SK-N-SH (cell line): ENCODE measurements around the gene NSRP1. TPM values are rescaled to one million over a fixed set of nuclear protein-coding genes. Genes with fewer than 3 reads are reported as not detected.

Source experiments
- CTCF ChIA-PET: fragments of 300-600, 350-600 bp; formaldehyde crosslinking; extraction: SDS; loops from one replicate; lab custom pipeline; 2021; lab: Yijun Ruan, JAX
- POLR2A ChIA-PET: fragments of 350-600 bp; sonication (Branson Sonifier 250); formaldehyde crosslinking; extraction: SDS; loops from one replicate; lab custom pipeline; 2020; ENCODE audit warnings: antibody characterized with exemption, inconsistent platforms; lab: Yijun Ruan, JAX
- DNase-seq: peaks from one replicate; pipeline ENCODE4 v3.0.0; 2012
- H2AFZ ChIP-seq: fragments of 200-600 bp; sonication (generic); 2 replicates; pipeline ENCODE4 v1.8.1; 2016; ENCODE audit warnings: antibody characterized with exemption, mild to moderate bottlenecking, low read depth
- H3F3A ChIP-seq: fragments of 200-600 bp; sonication (generic); replicated peaks from 2 replicates; pipeline ENCODE3; 2016; ENCODE audit warnings: antibody characterized with exemption, mild to moderate bottlenecking; ENCODE audit not compliant: insufficient read depth
- H3K27ac ChIP-seq, 2 experiments: fragments of 200-500 bp in 1 of 2; fragments of 200-600 bp in 1 of 2; sonication (Bioruptor generic) in 1 of 2; sonication (generic), shearing (Covaris generic) in 1 of 2; 2 replicates each; pipeline versions ENCODE4 v1.5.1 to v1.6.1; 2014 to 2016; ENCODE audit warnings: low read depth in 2 of 2, inconsistent platforms in 1 of 2, low read length in 1 of 2, mild to moderate bottlenecking in 1 of 2, mixed read lengths in 1 of 2
- H3K27me3 ChIP-seq: fragments of 200-600 bp; sonication (generic), shearing (Covaris generic); 2 replicates; pipeline ENCODE4 v1.6.1; 2016; ENCODE audit warnings: mixed run types; ENCODE audit not compliant: insufficient read depth
- H3K36me3 ChIP-seq, 2 experiments: fragments of 200-500 bp in 1 of 2; fragments of 200-600 bp in 1 of 2; sonication (Bioruptor generic) in 1 of 2; sonication (generic) in 1 of 2; replicated peaks in 1 of 2; 2 replicates each; pipeline versions ENCODE3 to v1.5.1; 2014 to 2016; ENCODE audit warnings: low read length in 1 of 2, mild to moderate bottlenecking in 1 of 2; ENCODE audit not compliant: insufficient read depth in 2 of 2, control insufficient read depth in 1 of 2
- H3K4me1 ChIP-seq, 2 experiments: fragments of 200-500 bp in 1 of 2; fragments of 200-600 bp in 1 of 2; sonication (Bioruptor generic) in 1 of 2; sonication (generic), shearing (Covaris generic) in 1 of 2; 2 replicates each; pipeline versions ENCODE4 v1.5.1 to v1.6.1; 2014 to 2016; ENCODE audit warnings: low read depth in 1 of 2, low read length in 1 of 2, mixed run types in 1 of 2; ENCODE audit not compliant: insufficient read depth in 2 of 2, control insufficient read depth in 1 of 2
- H3K4me2 ChIP-seq: fragments of 200-600 bp; sonication (generic), shearing (Covaris generic); 2 replicates; pipeline ENCODE4 v1.6.1; 2017; ENCODE audit warnings: mixed run types
- H3K4me3 ChIP-seq, 2 experiments: fragments of 200-500 bp in 1 of 2; fragments of 200-600 bp in 1 of 2; sonication (Bioruptor generic) in 1 of 2; sonication (generic), shearing (Covaris generic) in 1 of 2; 2 replicates each; pipeline versions ENCODE4 v1.5.1 to v1.8.1; 2014 to 2016; ENCODE audit warnings: low read depth in 2 of 2, inconsistent platforms in 1 of 2, low read length in 1 of 2, mild to moderate bottlenecking in 1 of 2, mixed read lengths in 1 of 2, moderate library complexity in 1 of 2
- H3K79me2 ChIP-seq: fragments of 200-600 bp; sonication (generic); 2 replicates; pipeline ENCODE4 v1.8.1; 2017; ENCODE audit warnings: mild to moderate bottlenecking; ENCODE audit not compliant: insufficient read depth
- H3K9ac ChIP-seq: fragments of 200-600 bp; sonication (generic); 2 replicates; pipeline ENCODE4 v1.6.1; 2017; ENCODE audit warnings: mixed run types
- H3K9me2 ChIP-seq: fragments of 200-600 bp; sonication (generic); 2 replicates; pipeline ENCODE4 v1.6.1; 2017; ENCODE audit warnings: mixed run types
- H3K9me3 ChIP-seq: fragments of 200-600 bp; sonication (generic); 2 replicates; pipeline ENCODE4 v1.6.1; 2017; ENCODE audit warnings: mixed run types, mild to moderate bottlenecking, moderate library complexity
- H4K20me1 ChIP-seq: fragments of 200-600 bp; sonication (generic); 2 replicates; pipeline ENCODE4 v1.6.1; 2017; ENCODE audit warnings: mild to moderate bottlenecking, mixed run types; ENCODE audit not compliant: insufficient read depth
- CHD2 ChIP-seq: fragments of 150-350 bp; IDR thresholded peaks from 2 replicates; pipeline ENCODE4 v1.6.1; 2018; ENCODE audit warnings: low read length; ENCODE audit not compliant: partially characterized antibody
- FOSL2 ChIP-seq: IDR thresholded peaks from 2 replicates; pipeline ENCODE4 v1.4.0; 2012; ENCODE audit warnings: low read depth, mild to moderate bottlenecking, moderate library complexity, borderline replicate concordance
- GATA2 ChIP-seq: sonication (generic); formaldehyde crosslinking; IDR thresholded peaks from 2 replicates; pipeline ENCODE4 v1.5.0; 2020; ENCODE audit warnings: mild to moderate bottlenecking, missing genetic modification reagents
- MEF2A ChIP-seq: IDR thresholded peaks from 2 replicates; pipeline ENCODE4 v1.4.0; 2012; ENCODE audit warnings: low read depth, borderline replicate concordance
- NFIC ChIP-seq: IDR thresholded peaks from 2 replicates; pipeline ENCODE4 v1.4.0; 2012; ENCODE audit warnings: borderline replicate concordance
- RAD21 ChIP-seq: IDR thresholded peaks from 2 replicates; pipeline ENCODE4 v1.6.1; 2012; ENCODE audit warnings: mild to moderate bottlenecking, low read length
- RXRA ChIP-seq: IDR thresholded peaks from 2 replicates; pipeline ENCODE4 v1.4.0; 2012; ENCODE audit warnings: low read depth, mild to moderate bottlenecking, borderline replicate concordance
- SIN3A ChIP-seq: IDR thresholded peaks from 2 replicates; pipeline ENCODE4 v1.6.1; 2012; ENCODE audit warnings: low read depth, mild to moderate bottlenecking, low read length, moderate library complexity, borderline replicate concordance
- SMC3 ChIP-seq: IDR thresholded peaks from 2 replicates; pipeline ENCODE4 v1.6.1; 2012; ENCODE audit warnings: low read depth, low read length, improper control_type of control experiment
- TCF12 ChIP-seq: IDR thresholded peaks from 2 replicates; pipeline ENCODE4 v1.4.0; 2012
- TEAD4 ChIP-seq: IDR thresholded peaks from 2 replicates; pipeline ENCODE4 v1.4.0; 2012; ENCODE audit warnings: mild to moderate bottlenecking, borderline replicate concordance; ENCODE audit not compliant: insufficient read depth
- YY1 ChIP-seq: IDR thresholded peaks from 2 replicates; pipeline ENCODE4 v1.4.0; 2012; ENCODE audit warnings: low read depth, mild to moderate bottlenecking
- polyA plus RNA-seq, 3 experiments: library from polyadenylated mRNA; depleted of rRNA; stranded (reverse); fragments of >200 nt; gene quantifications; 2 replicates each; pipeline ENCODE4 v1.2.3, GENCODE V29; 2012
- TF ChIP-seq, protein P1 (sequence below): IDR thresholded peaks from 2 replicates; pipeline ENCODE4 v1.6.1; 2012; ENCODE audit warnings: mild to moderate bottlenecking, low read depth, low read length, moderate library complexity
- TF ChIP-seq, protein P2 (sequence below): IDR thresholded peaks from 2 replicates; pipeline ENCODE4; 2012
- TF ChIP-seq, protein P3 (sequence below): IDR thresholded peaks from 2 replicates; pipeline ENCODE4 v1.4.0; 2012; ENCODE audit warnings: low read depth
- TF ChIP-seq, protein P4 (sequence below): fragments of 200-600 bp; sonication (generic); IDR thresholded peaks from 2 replicates; pipeline ENCODE4 v1.6.1; 2017; ENCODE audit warnings: antibody characterized with exemption, mild to moderate bottlenecking, moderate library complexity
- TF ChIP-seq, protein P5 (sequence below): IDR thresholded peaks from 2 replicates; pipeline ENCODE4 v1.4.0; 2012; ENCODE audit warnings: low read depth, borderline replicate concordance

The NSRP1 gene
- polyA plus RNA-seq, 1 of the 3 experiments (the other 2 are of a cell fraction) = 10.8 TPM

DNA sequence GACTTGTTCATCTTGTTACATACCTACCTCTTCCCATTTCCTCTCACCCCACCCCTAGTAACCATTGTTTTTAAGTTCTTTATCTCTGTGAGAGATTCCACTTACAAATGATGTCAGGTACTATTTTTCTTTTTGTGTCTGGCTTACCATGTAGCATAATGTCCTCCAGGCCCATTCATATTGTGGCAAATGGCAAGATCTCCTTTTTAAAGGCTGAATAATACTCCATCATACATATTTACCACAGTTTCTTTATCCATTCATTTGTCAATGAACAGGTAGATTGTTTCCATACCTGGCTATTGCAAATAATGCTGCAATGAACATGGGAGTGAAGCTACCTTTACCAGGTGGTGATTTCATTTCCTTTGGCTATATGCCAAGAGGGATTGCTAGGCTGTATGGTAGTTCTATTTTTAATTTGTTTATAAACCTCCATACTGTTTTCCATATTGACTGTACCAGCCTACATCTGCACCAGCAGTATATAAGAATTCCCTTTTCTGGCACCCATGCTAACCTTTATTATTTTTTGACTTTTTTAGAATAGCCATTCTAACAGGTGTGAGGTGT is 53.9 kb downstream of the NSRP1 start:
- no peaks in the 10 kb centered on the region for H3K27me3 ChIP-seq
- H3K9me3 ChIP-seq = no peaks in the 10 kb centered on the region
- H3K9ac ChIP-seq = no peak overlapping the region
- H3K79me2 ChIP-seq = peaks cover 61% of the 10 kb centered on the region
- no peak overlapping the region for H3K4me3 ChIP-seq
- TF ChIP-seq YY1 (no peak), MEF2A (no peak), TEAD4 (no peak), FOSL2 (no peak), SMC3 (no peak), RAD21 (no peak), GATA2 (CRISPR knock-in tag) (no peak), RXRA (no peak), NFIC (no peak), TCF12 (no peak), CHD2 (no peak), SIN3A (no peak)
- TF ChIP-seq, protein P1, sequence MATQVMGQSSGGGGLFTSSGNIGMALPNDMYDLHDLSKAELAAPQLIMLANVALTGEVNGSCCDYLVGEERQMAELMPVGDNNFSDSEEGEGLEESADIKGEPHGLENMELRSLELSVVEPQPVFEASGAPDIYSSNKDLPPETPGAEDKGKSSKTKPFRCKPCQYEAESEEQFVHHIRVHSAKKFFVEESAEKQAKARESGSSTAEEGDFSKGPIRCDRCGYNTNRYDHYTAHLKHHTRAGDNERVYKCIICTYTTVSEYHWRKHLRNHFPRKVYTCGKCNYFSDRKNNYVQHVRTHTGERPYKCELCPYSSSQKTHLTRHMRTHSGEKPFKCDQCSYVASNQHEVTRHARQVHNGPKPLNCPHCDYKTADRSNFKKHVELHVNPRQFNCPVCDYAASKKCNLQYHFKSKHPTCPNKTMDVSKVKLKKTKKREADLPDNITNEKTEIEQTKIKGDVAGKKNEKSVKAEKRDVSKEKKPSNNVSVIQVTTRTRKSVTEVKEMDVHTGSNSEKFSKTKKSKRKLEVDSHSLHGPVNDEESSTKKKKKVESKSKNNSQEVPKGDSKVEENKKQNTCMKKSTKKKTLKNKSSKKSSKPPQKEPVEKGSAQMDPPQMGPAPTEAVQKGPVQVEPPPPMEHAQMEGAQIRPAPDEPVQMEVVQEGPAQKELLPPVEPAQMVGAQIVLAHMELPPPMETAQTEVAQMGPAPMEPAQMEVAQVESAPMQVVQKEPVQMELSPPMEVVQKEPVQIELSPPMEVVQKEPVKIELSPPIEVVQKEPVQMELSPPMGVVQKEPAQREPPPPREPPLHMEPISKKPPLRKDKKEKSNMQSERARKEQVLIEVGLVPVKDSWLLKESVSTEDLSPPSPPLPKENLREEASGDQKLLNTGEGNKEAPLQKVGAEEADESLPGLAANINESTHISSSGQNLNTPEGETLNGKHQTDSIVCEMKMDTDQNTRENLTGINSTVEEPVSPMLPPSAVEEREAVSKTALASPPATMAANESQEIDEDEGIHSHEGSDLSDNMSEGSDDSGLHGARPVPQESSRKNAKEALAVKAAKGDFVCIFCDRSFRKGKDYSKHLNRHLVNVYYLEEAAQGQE = no peak
- TF ChIP-seq, protein P2, sequence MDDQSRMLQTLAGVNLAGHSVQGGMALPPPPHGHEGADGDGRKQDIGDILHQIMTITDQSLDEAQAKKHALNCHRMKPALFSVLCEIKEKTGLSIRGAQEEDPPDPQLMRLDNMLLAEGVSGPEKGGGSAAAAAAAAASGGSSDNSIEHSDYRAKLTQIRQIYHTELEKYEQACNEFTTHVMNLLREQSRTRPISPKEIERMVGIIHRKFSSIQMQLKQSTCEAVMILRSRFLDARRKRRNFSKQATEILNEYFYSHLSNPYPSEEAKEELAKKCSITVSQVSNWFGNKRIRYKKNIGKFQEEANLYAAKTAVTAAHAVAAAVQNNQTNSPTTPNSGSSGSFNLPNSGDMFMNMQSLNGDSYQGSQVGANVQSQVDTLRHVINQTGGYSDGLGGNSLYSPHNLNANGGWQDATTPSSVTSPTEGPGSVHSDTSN = no peak
- TF ChIP-seq, protein P3, sequence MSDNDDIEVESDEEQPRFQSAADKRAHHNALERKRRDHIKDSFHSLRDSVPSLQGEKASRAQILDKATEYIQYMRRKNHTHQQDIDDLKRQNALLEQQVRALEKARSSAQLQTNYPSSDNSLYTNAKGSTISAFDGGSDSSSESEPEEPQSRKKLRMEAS = no peak
- TF ChIP-seq, protein P4, sequence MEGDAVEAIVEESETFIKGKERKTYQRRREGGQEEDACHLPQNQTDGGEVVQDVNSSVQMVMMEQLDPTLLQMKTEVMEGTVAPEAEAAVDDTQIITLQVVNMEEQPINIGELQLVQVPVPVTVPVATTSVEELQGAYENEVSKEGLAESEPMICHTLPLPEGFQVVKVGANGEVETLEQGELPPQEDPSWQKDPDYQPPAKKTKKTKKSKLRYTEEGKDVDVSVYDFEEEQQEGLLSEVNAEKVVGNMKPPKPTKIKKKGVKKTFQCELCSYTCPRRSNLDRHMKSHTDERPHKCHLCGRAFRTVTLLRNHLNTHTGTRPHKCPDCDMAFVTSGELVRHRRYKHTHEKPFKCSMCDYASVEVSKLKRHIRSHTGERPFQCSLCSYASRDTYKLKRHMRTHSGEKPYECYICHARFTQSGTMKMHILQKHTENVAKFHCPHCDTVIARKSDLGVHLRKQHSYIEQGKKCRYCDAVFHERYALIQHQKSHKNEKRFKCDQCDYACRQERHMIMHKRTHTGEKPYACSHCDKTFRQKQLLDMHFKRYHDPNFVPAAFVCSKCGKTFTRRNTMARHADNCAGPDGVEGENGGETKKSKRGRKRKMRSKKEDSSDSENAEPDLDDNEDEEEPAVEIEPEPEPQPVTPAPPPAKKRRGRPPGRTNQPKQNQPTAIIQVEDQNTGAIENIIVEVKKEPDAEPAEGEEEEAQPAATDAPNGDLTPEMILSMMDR = no peak
- TF ChIP-seq, protein P5, sequence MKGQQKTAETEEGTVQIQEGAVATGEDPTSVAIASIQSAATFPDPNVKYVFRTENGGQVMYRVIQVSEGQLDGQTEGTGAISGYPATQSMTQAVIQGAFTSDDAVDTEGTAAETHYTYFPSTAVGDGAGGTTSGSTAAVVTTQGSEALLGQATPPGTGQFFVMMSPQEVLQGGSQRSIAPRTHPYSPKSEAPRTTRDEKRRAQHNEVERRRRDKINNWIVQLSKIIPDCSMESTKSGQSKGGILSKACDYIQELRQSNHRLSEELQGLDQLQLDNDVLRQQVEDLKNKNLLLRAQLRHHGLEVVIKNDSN = no peak
- 0 out of 2 replicates have a peak, but pooled peaks cover 10% of the 10 kb centered on the region for H4K20me1 ChIP-seq
- H3K4me1 ChIP-seq = no peaks in the 10 kb centered on the region; a peak in 1 of 4 replicates
- no peak overlapping the region for H2AFZ ChIP-seq
- H3K4me2 ChIP-seq = no peak overlapping the region
- no peak for DNase-seq
- CTCF ChIA-PET = interaction anchor here (0.5 to 1.2 kb wide), 3 partner anchors 11 to 45 kb away, joined by 3 read pairs; no protein-coding TSS in a partner anchor
- peaks cover 23 to 64% of the 10 kb centered on the region in 2 experiments for H3K36me3 ChIP-seq
- no peaks in the 10 kb centered on the region for H3F3A ChIP-seq
- H3K9me2 ChIP-seq = no peaks in the 10 kb centered on the region
- POLR2A ChIA-PET = no interaction called here
- H3K27ac ChIP-seq = no peak overlapping the region
